Esophagus squamous epithelium (tissue), 5 donors: ENCODE results near the gene TTC28. TPM values are rescaled to one million over a fixed set of nuclear protein-coding genes. Genes with fewer than 3 reads are reported as not detected.

Source experiments
- DNase-seq: peaks from one replicate; lab custom pipeline; 2025; lab: John Stamatoyannopoulos, UW
- H3K27ac ChIP-seq, 4 donors: fragments of 200-600 bp; sonication (generic); one replicate each; pipeline ENCODE4 v1.5.1; 2016 to 2019; ENCODE audit warnings: mild to moderate bottlenecking in 1 of 4
- H3K27me3 ChIP-seq, 4 donors: fragments of 200-600 bp; sonication (generic); 1 replicate in 3 of 4; 2 replicates in 1 of 4; pipeline versions ENCODE4 v1.5.1 to v1.6.0; 2017 to 2021; ENCODE audit warnings: antibody characterized with exemption in 1 of 4
- H3K36me3 ChIP-seq, 3 donors: fragments of 200-600 bp; sonication (generic); one replicate each; pipeline ENCODE4 v1.5.1; 2016 to 2019
- H3K4me1 ChIP-seq, 3 donors: fragments of 200-600 bp; sonication (generic); one replicate each; pipeline ENCODE4 v1.5.1; 2017 to 2019
- H3K4me3 ChIP-seq, 4 donors: fragments of 200-600 bp; sonication (generic); 1 replicate in 3 of 4; 2 replicates in 1 of 4; pipeline ENCODE4 v1.5.1; 2016 to 2019; ENCODE audit warnings: mild to moderate bottlenecking in 2 of 4, moderate library complexity in 1 of 4
- H3K9me3 ChIP-seq, 3 donors: fragments of 200-600 bp; sonication (generic); one replicate each; pipeline ENCODE4 v1.5.1; 2016 to 2019
- CTCF ChIP-seq, 6 experiments: fragments of 450-650 bp in 4 of 6; fragments of 200-600 bp in 2 of 6; sonication (generic) in 2 of 6; IDR thresholded peaks; one replicate each; pipeline ENCODE4 v1.5.1; 2016 to 2019; ENCODE audit warnings: antibody characterized with exemption in 6 of 6, mild to moderate bottlenecking in 4 of 6, moderate library complexity in 4 of 6
- POLR2A ChIP-seq, 4 donors: fragments of 450-650 bp; IDR thresholded peaks; one replicate each; pipeline ENCODE4 v1.6.1; 2017; ENCODE audit warnings: antibody characterized with exemption in 4 of 4, mild to moderate bottlenecking in 4 of 4, moderate library complexity in 3 of 4
- WGBS, 2 donors: methylation state at CpG; one replicate each; pipeline ENCODE4 v1.1.5; 2018; 5-methylcytosine and 5-hydroxymethylcytosine counted together
- intact Hi-C: fragments of 100-400 bp; cut with DNase I; formaldehyde crosslinking; loops from one replicate; pipeline ENCODE4 v1.15.0; 2022
- total RNA-seq, 4 donors: library from RNA; depleted of rRNA; stranded (reverse); fragments of >200 nt; gene quantifications; one replicate each; pipeline ENCODE4 v1.1.0, GENCODE V29; 2016
- donor health status: DM: yes; HTN: yes; CAD: no.

Gene TTC28
- total RNA-seq, 4 donors from 2014 or later = 6.0 to 21.4 (median 7.7) TPM

- Histone ChIP-seq H3K9me3 (no peaks in the 10 kb centered on the region), H3K27me3 (no peaks in the 10 kb centered on the region), H3K36me3 (peaks cover 0 to 92% (median 0%) of the 10 kb centered on the region in 3 donors), H3K27ac (peak overlapping the region in 3 of 4 donors; percentile 38 to 66 (median 63)), H3K4me1 (peaks cover 2 to 18% (median 4%) of the 10 kb centered on the region in 3 donors), H3K4me3 (no peak overlapping the region)
- no peak for DNase-seq
- 83 to 95% methylated on average over 5 to 6 of the region's 7 CpGs for WGBS, 2 donors
- TF ChIP-seq CTCF (IDR thresholded peaks at IDR 0.05) (no peak), POLR2A (IDR thresholded peaks at IDR 0.05) (no peak)
- intact Hi-C loops = loop anchor here (10.0 kb wide), 1 partner anchor 587 kb away; no protein-coding TSS in a partner anchor
Measured at GRCh38 chr22:27991586-27992293, 687.9 kb downstream of the TTC28 start.

GRCh38 chr22:27990879-27991278 is 688.8 kb downstream of the TTC28 start:
- H3K36me3 ChIP-seq = peaks cover 0 to 94% (median 0%) of the 10 kb centered on the region in 3 donors
- no peak overlapping the region for H3K4me3 ChIP-seq
- H3K27ac ChIP-seq = peak overlapping the region; percentile 3 to 66 (median 50)
- no peaks in the 10 kb centered on the region for H3K9me3 ChIP-seq
- TF ChIP-seq POLR2A (IDR thresholded peaks at IDR 0.05) (no peak), CTCF (IDR thresholded peaks at IDR 0.05) (peak in 4 of 6 experiments; percentile 9 to 37 (median 28))
- WGBS, 2 donors = 64 to 67% methylated on average over 10 to 12 of the region's 12 CpGs
- H3K27me3 ChIP-seq = no peaks in the 10 kb centered on the region
- H3K4me1 ChIP-seq = peaks cover 2 to 12% (median 4%) of the 10 kb centered on the region in 3 donors
- DNase-seq = no peak
- intact Hi-C loops = loop anchor here (10.0 kb wide), 1 partner anchor 586 kb away; no protein-coding TSS in a partner anchor

- 82 to 92% methylated on average over 14 to 15 of the region's 15 CpGs for WGBS, 2 donors
- peaks cover 2 to 12% (median 4%) of the 10 kb centered on the region in 3 donors for H3K4me1 ChIP-seq
- no peaks in the 10 kb centered on the region for H3K27me3 ChIP-seq
- peaks cover 0 to 94% (median 0%) of the 10 kb centered on the region in 3 donors for H3K36me3 ChIP-seq
- TF ChIP-seq CTCF (IDR thresholded peaks at IDR 0.05) = no peak
- TF ChIP-seq POLR2A (IDR thresholded peaks at IDR 0.05) = no peak
- H3K9me3 ChIP-seq = no peaks in the 10 kb centered on the region
- intact Hi-C loops = loop anchor here (10.0 kb wide), 1 partner anchor 586 kb away; no protein-coding TSS in a partner anchor
- no peak overlapping the region for H3K4me3 ChIP-seq
- DNase-seq = no peak
- peak overlapping the region; percentile 3 to 66 (median 50) for H3K27ac ChIP-seq
Measured at GRCh38 chr22:27990451-27990840, 689.2 kb downstream of the TTC28 start.

GRCh38 chr22:27989758-27990450 is 689.7 kb downstream of the TTC28 start:
- Histone ChIP-seq H3K9me3 (no peaks in the 10 kb centered on the region), H3K4me1 (peaks cover 2 to 12% (median 4%) of the 10 kb centered on the region in 3 donors), H3K27ac (peak overlapping the region in 3 of 4 donors; percentile 38 to 66 (median 63)), H3K36me3 (peaks cover 0 to 94% (median 0%) of the 10 kb centered on the region in 3 donors), H3K27me3 (no peaks in the 10 kb centered on the region), H3K4me3 (no peak overlapping the region)
- DNase-seq = no peak
- intact Hi-C loops = loop anchor here (10.0 kb wide), 1 partner anchor 585 kb away; no protein-coding TSS in a partner anchor
- no peak for TF ChIP-seq CTCF (IDR thresholded peaks at IDR 0.05)
- no peak for TF ChIP-seq POLR2A (IDR thresholded peaks at IDR 0.05)
- WGBS, 2 donors = 85% methylated on average over 10 to 13 of the region's 15 CpGs
